Measurements from ENCODE around the gene PPFIA1.

The PPFIA1 gene

DNA sequence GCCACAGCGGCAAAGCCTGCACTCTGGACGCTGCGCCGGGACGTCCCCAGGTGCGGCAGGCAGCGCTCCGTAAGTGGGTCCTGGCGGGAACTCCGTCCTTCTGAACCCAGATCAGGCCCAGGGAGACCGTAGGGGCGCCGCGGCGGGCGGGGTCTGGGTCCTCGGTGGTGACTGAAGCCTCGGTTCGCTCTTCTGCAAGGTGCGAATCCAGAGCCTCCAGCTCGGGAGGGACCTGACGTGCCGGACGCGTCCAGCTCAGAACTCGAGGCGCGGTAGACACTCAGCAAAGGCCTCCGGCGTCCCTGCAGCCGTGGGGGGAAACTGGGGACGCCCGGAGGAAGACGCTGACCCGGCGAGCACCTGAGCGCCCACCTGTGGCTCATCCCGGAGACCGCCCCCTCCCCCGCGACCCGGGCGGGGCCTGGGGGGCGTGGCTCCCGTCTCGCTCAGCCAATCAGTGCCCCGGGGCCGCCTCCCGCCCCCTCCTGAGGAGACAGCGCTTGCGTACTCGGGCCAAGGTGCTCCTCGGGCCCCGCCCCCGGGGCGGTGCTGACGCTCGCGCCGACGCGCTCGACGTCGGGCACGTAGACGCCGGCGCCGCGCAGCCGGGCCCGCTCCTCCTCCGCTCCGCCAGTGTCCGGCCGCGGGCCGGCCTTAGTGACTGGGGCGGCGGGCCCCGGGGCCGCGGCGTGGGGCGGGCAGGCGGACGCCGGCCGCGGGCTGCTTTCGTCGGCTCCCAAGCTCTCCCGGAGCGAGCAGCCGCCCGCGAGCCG is at the start of gene PPFIA1:
TSS of gene PPFIA1 (plus strand) at position 587 of the 773 bp plus-strand sequence. CDS start 1,483 bp downstream, outside the sequence.
- no peaks in the 10 kb centered on the region for H3K9me3 Mint-ChIP-seq
- peak within 1 kb of the TSS; percentile 85 for H3K4me3 Mint-ChIP-seq
- H3K27me3 Mint-ChIP-seq: peaks cover 22% of the 10 kb centered on the region
- H3K36me3 Mint-ChIP-seq (ENCODE audit: low read depth): peaks cover 38% of the 10 kb centered on the region
- peaks cover 43% of the 10 kb centered on the region for H3K4me1 Mint-ChIP-seq (ENCODE audit: low read depth)
- DNase-seq: peak; percentile 96
- peak within 1 kb of the TSS; percentile 89 for H3K27ac Mint-ChIP-seq

DNA sequence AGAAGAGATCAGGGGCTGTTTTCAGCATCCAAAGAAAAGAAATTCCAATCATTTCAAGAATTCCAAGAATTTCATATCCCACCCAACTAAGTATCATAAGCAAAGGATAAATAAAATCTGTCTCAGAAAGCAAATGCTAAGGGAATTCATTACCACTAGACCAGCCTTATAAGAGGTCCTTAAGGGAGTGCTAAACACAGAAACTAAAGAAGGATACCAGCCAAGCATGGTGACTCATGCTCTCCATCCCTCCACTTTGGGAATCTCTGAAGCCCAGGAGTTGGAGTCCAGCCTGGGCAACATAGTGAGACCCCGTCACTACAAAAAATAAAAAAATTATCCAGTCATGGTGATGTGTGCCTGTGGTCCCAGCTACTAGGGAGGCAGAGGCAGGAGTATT is 49.6 kb upstream of the PPFIA1 start:
- no peaks in the 10 kb centered on the region for H3K36me3 Mint-ChIP-seq (ENCODE audit: low read depth)

DNA sequence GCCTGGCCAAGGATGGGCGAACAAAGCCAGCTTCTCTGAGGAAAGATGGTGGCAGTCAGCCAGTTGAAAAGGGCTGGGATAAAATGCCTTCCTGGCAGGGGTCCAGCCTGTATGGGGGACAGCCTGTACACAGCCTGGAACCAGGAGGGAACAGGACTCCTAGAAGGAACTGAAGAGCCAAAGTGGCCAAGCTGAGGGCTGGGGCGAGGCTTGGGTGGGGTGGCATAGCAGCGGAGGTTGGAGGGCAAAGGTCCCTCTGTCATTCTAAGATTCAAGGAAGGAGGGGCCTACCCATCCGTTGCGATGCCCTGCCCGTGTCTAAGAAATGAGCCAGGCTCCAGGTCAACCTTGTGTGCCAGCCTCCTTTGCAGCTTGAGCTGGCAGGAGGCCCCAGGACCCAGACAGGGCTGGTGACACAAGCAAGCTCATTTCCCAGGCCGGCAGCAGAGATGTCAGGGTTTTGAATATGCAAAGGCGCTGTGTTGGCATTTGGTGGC is 44.8 kb upstream of the PPFIA1 start:
- no peaks in the 10 kb centered on the region for H3K4me1 Mint-ChIP-seq (ENCODE audit: low read depth)
- H3K4me3 Mint-ChIP-seq: no peak overlapping the region
- H3K9me3 Mint-ChIP-seq: no peaks in the 10 kb centered on the region
- no peaks in the 10 kb centered on the region for H3K36me3 Mint-ChIP-seq (ENCODE audit: low read depth)
- peaks cover 7% of the 10 kb centered on the region for H3K27me3 Mint-ChIP-seq
- H3K27ac Mint-ChIP-seq: no peak overlapping the region
- no peak for DNase-seq

More for the DNA sequence above, 49.6 kb upstream of the PPFIA1 start:
- Mint-ChIP-seq H3K4me1 (ENCODE audit: low read depth) (no peaks in the 10 kb centered on the region), H3K27ac (no peak overlapping the region), H3K27me3 (peaks cover 34% of the 10 kb centered on the region), H3K4me3 (no peak overlapping the region), H3K9me3 (no peaks in the 10 kb centered on the region)
- no peak for DNase-seq

DNA sequence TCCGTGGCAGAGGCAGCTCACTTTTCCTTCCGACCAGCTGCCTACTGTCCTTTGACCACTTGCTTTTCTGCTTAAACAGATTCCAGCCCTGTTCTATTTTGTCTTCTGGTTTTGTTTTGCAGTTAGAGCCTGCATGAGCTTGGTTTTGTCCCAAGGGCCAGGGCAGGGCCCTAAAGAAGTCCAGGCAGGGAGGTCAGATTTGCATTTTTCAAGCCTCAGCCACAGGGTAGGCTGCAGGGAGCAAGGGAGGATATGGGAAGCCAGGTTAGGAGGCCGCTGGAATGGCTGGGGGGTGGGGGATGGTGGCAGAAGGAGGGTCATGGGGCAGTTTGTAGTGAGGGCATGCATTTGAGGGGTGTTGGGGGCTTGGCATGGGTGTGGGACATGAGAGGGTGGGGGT is 44.3 kb upstream of the PPFIA1 start:
- H3K4me1 Mint-ChIP-seq (ENCODE audit: low read depth): no peaks in the 10 kb centered on the region
- H3K27me3 Mint-ChIP-seq: peaks cover 7% of the 10 kb centered on the region
- DNase-seq: no peak
- H3K9me3 Mint-ChIP-seq: no peaks in the 10 kb centered on the region
- H3K27ac Mint-ChIP-seq: no peak overlapping the region
- H3K36me3 Mint-ChIP-seq (ENCODE audit: low read depth): no peaks in the 10 kb centered on the region
- H3K4me3 Mint-ChIP-seq: no peak overlapping the region

DNA sequence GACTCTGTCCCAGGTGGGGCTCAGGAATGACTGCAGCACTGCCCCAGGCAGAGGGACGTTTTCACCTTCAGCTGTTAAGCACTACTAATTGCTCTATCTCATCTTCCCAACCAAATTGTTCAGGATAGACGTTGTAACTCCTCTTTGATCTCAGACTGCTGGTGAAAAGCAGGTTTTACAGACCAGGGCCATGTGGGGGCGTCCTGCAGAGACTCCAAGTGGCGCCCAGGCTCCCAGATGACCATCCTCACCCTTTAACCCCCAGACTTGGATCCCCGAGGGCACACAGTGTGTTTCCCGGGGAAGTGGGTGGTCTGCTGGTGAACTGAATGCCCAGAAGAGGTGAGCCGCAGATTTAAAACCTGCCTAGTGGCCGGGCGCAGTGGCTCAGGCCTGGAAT is 43.5 kb upstream of the PPFIA1 start:
- Mint-ChIP-seq H3K4me3 (no peak overlapping the region), H3K27me3 (peaks cover 7% of the 10 kb centered on the region), H3K36me3 (ENCODE audit: low read depth) (no peaks in the 10 kb centered on the region), H3K4me1 (ENCODE audit: low read depth) (no peaks in the 10 kb centered on the region), H3K27ac (no peak overlapping the region), H3K9me3 (no peaks in the 10 kb centered on the region)
- DNase-seq: no peak

DNA sequence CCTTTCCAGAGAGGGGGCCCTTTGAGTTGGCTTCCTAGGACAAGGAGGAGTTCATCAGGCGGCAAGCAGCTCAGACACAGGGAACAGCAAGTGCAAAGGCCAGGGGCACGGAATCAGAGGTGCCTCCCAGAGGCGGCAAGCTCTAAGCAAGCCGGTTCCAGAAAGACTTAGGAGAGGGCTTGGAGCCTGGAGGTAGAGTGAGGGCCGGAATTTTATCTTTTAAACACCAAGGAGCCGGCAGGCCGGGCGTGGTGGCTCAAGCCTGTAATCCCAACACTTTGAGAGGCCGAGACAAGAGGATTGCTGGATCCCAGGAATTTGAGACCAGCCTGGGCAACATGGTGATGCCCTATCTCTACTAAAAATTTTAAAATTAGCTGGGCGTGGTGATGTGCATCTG is 40.8 kb upstream of the PPFIA1 start:
- Mint-ChIP-seq H3K27ac (no peak overlapping the region), H3K4me3 (no peak overlapping the region), H3K36me3 (ENCODE audit: low read depth) (no peaks in the 10 kb centered on the region), H3K27me3 (peaks cover 6% of the 10 kb centered on the region), H3K9me3 (no peaks in the 10 kb centered on the region), H3K4me1 (ENCODE audit: low read depth) (no peaks in the 10 kb centered on the region)
- no peak for DNase-seq

DNA sequence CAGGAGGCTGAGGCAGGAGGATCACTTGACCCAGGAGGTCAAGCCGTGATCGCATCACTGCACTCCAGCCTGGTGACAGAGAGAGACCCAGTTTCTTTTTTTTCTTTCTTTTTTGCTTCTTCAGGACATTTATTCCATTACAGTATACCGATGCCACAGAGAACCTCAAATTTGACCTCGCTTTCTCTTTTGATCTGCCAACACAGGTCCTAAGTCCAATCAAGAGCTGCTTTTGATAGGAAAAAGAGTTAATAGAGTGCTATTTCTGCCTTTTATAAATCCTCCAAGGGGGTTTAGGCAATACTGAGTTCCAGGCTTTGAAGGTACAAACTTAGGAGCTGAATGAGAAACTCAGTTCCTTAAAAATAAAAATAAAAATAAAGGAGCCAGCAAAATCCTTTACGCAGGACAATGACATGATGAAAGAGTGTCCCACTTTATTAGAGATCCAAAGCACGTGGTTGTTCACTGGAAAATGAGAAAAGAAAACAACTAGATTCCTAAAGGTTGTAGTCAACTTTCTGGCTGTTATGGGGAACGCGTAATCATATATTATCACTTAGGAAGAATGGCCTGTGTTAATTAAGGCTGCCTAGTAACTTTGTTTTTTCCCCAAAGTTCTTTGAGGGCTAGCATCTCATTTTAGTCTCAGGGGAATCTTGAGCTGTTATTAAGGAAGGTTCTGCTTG is 40.2 kb upstream of the PPFIA1 start:
- no peak for DNase-seq
- Mint-ChIP-seq H3K36me3 (ENCODE audit: low read depth) (no peaks in the 10 kb centered on the region), H3K9me3 (no peaks in the 10 kb centered on the region), H3K4me1 (ENCODE audit: low read depth) (no peaks in the 10 kb centered on the region), H3K27me3 (peaks cover 6% of the 10 kb centered on the region), H3K4me3 (no peak overlapping the region), H3K27ac (no peak overlapping the region)

DNA sequence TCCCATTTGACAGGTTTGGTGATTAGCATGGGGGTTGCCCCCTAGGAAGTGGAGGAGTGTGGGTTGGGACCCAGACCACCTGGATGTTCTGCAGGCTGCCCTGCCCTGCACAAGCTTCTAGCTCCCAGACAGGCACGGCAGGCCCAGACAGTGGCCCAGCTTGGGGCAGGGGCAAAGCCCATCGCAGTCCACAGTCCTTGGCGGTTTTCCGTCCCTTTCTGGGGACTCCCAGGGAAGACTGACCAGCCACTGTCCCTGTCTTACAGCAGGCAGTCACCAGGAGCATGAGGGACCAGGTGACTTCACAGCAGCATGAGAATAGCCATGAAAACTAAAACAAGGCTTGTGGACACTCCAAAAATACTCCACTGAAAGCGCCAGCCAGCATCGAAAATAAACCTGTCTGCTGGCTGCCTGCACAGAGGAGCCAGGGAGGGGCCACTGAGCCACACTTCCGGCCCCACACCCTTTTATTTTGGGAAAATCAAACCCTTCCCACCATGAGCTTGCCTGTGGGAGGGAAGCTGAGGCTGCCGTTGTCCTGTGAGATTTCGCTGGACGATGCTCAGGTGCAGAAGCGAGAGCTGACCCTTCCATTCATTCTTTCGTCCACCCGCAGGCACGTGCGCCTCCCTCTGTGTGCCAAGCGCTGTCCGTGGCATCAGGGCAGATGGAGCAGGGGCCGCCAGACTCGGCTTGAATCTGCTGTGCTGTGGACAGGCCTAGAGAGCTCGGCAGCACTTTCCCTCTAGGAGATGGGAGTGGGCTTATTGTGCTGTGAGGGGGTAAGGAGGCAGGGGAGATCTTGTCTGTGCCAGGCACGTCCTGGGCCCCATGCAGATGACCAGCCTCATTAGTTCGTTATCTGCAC is 39.4 kb upstream of the PPFIA1 start:
- Mint-ChIP-seq H3K4me1 (ENCODE audit: low read depth) (no peaks in the 10 kb centered on the region), H3K27ac (no peak overlapping the region), H3K9me3 (no peaks in the 10 kb centered on the region), H3K4me3 (no peak overlapping the region), H3K36me3 (ENCODE audit: low read depth) (no peaks in the 10 kb centered on the region), H3K27me3 (peaks cover 6% of the 10 kb centered on the region)
- DNase-seq: no peak

DNA sequence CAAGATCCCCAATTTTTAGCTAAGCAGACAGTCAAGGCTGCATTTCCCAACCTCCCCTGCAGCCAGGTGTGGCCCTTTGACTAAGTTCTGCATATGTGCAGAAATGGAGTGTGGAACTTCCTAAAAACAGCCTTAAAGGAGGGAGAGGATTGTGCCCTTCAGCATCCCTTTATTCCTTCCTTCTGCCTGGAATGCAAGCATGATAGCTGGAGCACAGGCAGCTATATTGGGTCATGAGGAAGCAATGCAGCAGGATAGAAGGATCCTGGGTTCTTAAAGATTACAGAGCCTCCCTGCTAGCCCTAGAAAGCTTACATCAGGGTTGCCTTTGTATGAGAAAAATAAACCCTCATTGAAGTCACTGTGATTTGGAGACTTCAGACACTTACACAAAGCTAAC is 37.5 kb upstream of the PPFIA1 start:
- H3K9me3 Mint-ChIP-seq: no peaks in the 10 kb centered on the region
- H3K36me3 Mint-ChIP-seq (ENCODE audit: low read depth): no peaks in the 10 kb centered on the region
- H3K4me1 Mint-ChIP-seq (ENCODE audit: low read depth): no peaks in the 10 kb centered on the region
- H3K27ac Mint-ChIP-seq: no peak overlapping the region
- H3K4me3 Mint-ChIP-seq: no peak overlapping the region
- no peak for DNase-seq
- H3K27me3 Mint-ChIP-seq: peaks cover 8% of the 10 kb centered on the region

DNA sequence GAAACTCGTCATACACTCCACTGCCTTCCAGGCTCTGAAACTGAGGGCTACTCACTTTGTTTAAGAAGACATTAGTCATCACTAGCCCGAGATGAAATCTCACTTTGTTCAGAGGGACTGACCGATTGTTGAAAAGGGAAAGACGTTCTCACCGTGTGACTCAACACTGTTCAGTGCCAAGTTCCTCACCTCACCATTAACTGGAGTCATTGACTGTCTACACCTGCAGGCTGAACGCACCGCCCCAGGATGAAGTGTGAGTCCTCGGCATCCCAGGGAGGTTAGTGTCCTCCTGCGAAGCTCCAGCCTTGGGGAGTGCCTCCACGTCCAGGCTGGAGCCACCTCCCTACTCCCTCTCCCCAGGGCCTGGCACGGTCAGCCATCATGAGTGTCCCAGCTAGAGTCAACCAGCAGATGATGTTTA is 37.0 kb upstream of the PPFIA1 start:
- DNase-seq: no peak
- H3K4me1 Mint-ChIP-seq (ENCODE audit: low read depth): no peaks in the 10 kb centered on the region
- peaks cover 8% of the 10 kb centered on the region for H3K27me3 Mint-ChIP-seq

DNA sequence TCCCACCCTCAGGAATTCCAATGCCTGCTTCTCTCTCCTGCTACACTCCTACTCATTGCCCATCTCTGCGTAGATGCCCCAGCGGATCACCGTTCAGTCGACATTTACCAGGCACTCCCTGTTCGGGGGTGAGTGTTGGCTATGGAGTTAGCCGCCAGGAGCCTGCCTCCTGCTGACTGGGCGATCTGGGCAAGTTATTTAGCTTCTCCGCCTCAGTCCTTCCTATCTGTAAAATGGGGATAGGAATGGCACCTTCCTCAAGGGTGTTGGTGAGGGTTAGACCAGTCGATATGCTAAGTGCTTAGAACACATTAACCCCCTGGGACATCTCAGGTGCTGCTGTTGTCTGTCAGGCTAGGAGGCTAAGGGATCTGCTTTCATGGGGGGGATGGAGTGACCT is 36.5 kb upstream of the PPFIA1 start:
- H3K36me3 Mint-ChIP-seq (ENCODE audit: low read depth): no peaks in the 10 kb centered on the region
- no peaks in the 10 kb centered on the region for H3K4me1 Mint-ChIP-seq (ENCODE audit: low read depth)
- H3K27ac Mint-ChIP-seq: no peak overlapping the region
- no peak for DNase-seq
- H3K27me3 Mint-ChIP-seq: peaks cover 8% of the 10 kb centered on the region
- H3K9me3 Mint-ChIP-seq: no peaks in the 10 kb centered on the region
- no peak overlapping the region for H3K4me3 Mint-ChIP-seq

More for the DNA sequence above, 37.0 kb upstream of the PPFIA1 start:
- H3K27ac Mint-ChIP-seq: no peak overlapping the region
- H3K36me3 Mint-ChIP-seq (ENCODE audit: low read depth): no peaks in the 10 kb centered on the region
- H3K4me3 Mint-ChIP-seq: no peak overlapping the region
- H3K9me3 Mint-ChIP-seq: no peaks in the 10 kb centered on the region

DNA sequence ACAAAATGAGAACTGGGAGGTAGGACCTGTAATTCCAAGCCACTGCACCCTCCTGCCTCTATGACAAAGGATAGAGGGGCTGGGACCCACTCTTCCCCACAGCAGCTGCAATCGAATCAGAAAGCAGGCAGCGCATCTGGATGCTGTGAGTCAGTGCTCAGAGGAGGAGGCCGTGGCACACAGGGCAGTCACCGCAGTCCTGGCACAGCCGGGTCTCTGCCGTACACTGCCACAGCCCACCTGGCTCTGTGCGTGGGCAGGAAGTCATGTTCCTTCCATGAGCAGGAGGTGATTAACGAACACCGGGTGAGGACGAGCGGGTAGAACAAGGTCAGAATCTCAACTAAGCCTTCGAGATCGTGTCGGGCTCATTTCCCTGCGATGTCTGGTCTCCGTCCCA is 30.2 kb upstream of the PPFIA1 start:
- Mint-ChIP-seq H3K27ac (no peak overlapping the region), H3K4me1 (ENCODE audit: low read depth) (no peaks in the 10 kb centered on the region), H3K4me3 (no peak overlapping the region), H3K27me3 (peaks cover 12% of the 10 kb centered on the region), H3K36me3 (ENCODE audit: low read depth) (no peaks in the 10 kb centered on the region), H3K9me3 (no peaks in the 10 kb centered on the region)
- no peak for DNase-seq

DNA sequence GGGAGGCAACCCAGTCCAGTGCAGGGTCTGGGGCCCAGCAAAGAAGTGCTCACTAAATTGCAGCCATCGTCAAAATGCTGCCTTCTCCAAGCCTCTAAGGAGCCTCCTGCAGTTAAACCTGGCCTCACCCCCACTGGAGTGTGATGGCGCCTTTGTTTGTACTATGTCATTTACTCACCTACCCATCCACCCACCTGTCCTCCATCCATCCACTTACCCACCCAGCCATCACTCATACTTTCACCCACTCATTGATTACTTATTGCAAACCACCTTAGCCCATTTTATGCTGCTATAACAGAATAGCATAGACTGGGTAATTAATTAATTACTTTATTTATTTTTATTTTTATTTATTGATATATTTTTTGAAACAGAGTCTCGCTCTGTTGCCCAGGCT is 28.8 kb upstream of the PPFIA1 start:
- H3K9me3 Mint-ChIP-seq: no peaks in the 10 kb centered on the region
- no peaks in the 10 kb centered on the region for H3K4me1 Mint-ChIP-seq (ENCODE audit: low read depth)
- H3K27ac Mint-ChIP-seq: no peak overlapping the region
- no peak overlapping the region for H3K4me3 Mint-ChIP-seq
- peaks cover 12% of the 10 kb centered on the region for H3K27me3 Mint-ChIP-seq
- no peak for DNase-seq
- no peaks in the 10 kb centered on the region for H3K36me3 Mint-ChIP-seq (ENCODE audit: low read depth)

DNA sequence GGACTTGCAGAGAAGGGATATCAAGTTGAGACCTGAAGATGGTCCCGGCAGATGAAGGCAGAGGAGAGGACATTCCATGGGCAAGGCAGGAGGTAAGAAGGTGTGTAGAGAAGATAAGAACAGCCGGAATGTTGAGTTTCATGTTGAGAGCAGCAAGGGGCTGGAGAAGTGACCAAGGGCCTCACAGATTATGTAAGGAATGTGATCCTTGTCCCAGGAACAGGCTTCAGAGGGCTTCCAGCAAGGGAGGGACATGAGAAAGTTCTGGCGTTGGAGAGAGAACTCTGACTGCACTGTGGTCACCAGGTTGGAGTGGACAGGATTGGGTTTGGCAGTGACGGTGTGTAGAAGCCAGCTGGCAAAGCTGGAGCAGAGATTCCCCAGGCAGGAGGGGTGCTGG is 27.6 kb upstream of the PPFIA1 start:
- H3K36me3 Mint-ChIP-seq (ENCODE audit: low read depth): no peaks in the 10 kb centered on the region
- peaks cover 3% of the 10 kb centered on the region for H3K9me3 Mint-ChIP-seq

More for the DNA sequence above, 27.6 kb upstream of the PPFIA1 start:
- DNase-seq: no peak
- no peak overlapping the region for H3K27ac Mint-ChIP-seq
- peaks cover 7% of the 10 kb centered on the region for H3K4me1 Mint-ChIP-seq (ENCODE audit: low read depth)
- H3K4me3 Mint-ChIP-seq: no peak overlapping the region
- H3K27me3 Mint-ChIP-seq: peaks cover 11% of the 10 kb centered on the region

All from activated T-cell treated with anti-CD3 and anti-CD28 coated beads, Interleukin-2, amount 50 U/mL, for 24 hours (primary cell).